HEK293 (cell line): Measurements from ENCODE around the gene LAMA5.

Source experiments
- ZNF239 ChIP-seq: fragments of 450-650 bp; formaldehyde crosslinking; IDR thresholded peaks from 2 replicates; pipeline ENCODE4 v1.5.1; 2016; ENCODE audit warnings: missing biosample characterization, missing genetic modification characterization
- ZNF548 ChIP-seq: fragments of 450-650 bp; formaldehyde crosslinking; IDR thresholded peaks from 2 replicates; pipeline ENCODE4 v1.5.1; 2016; ENCODE audit warnings: missing biosample characterization, missing genetic modification characterization
- TF ChIP-seq, protein P1 (sequence below): fragments of 450-650 bp; formaldehyde crosslinking; IDR thresholded peaks from 2 replicates; pipeline ENCODE4 v1.5.1; 2016; ENCODE audit warnings: missing biosample characterization, missing genetic modification characterization
- TF ChIP-seq, protein P2 (sequence below): fragments of 450-650 bp; formaldehyde crosslinking; IDR thresholded peaks from 2 replicates; pipeline ENCODE4 v1.5.1; 2016; ENCODE audit warnings: missing biosample characterization, missing genetic modification characterization
- TF ChIP-seq, protein P3 (sequence below): fragments of 450-650 bp; IDR thresholded peaks from 2 replicates; pipeline ENCODE4 v1.5.1; 2018; ENCODE audit warnings: missing biosample characterization, mild to moderate bottlenecking, missing genetic modification characterization

DNA sequence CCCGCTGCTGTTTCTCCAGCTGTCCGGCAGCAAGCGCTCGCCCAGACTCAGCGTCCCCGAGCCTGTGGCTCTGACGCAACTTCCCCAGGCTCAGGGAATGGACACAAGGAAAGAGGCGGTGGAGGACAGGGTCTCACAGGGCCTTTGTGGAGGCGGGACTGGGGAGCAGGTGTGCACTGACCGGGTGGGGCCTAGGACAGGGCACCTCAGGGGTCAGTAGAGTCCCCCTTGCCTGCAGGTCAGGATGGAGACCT lies 20.0 kb downstream of the LAMA5 start:
- TF ChIP-seq, protein P1, sequence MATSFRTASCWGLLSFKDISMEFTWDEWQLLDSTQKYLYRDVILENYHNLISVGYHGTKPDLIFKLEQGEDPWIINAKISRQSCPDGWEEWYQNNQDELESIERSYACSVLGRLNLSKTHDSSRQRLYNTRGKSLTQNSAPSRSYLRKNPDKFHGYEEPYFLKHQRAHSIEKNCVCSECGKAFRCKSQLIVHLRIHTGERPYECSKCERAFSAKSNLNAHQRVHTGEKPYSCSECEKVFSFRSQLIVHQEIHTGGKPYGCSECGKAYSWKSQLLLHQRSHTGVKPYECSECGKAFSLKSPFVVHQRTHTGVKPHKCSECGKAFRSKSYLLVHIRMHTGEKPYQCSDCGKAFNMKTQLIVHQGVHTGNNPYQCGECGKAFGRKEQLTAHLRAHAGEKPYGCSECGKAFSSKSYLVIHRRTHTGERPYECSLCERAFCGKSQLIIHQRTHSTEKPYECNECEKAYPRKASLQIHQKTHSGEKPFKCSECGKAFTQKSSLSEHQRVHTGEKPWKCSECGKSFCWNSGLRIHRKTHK: no peak
- TF ChIP-seq, protein P2, sequence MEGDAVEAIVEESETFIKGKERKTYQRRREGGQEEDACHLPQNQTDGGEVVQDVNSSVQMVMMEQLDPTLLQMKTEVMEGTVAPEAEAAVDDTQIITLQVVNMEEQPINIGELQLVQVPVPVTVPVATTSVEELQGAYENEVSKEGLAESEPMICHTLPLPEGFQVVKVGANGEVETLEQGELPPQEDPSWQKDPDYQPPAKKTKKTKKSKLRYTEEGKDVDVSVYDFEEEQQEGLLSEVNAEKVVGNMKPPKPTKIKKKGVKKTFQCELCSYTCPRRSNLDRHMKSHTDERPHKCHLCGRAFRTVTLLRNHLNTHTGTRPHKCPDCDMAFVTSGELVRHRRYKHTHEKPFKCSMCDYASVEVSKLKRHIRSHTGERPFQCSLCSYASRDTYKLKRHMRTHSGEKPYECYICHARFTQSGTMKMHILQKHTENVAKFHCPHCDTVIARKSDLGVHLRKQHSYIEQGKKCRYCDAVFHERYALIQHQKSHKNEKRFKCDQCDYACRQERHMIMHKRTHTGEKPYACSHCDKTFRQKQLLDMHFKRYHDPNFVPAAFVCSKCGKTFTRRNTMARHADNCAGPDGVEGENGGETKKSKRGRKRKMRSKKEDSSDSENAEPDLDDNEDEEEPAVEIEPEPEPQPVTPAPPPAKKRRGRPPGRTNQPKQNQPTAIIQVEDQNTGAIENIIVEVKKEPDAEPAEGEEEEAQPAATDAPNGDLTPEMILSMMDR (tag by site-specific recombination): no peak
- TF ChIP-seq ZNF548 (tag by site-specific recombination): no peak
- TF ChIP-seq, protein P3, sequence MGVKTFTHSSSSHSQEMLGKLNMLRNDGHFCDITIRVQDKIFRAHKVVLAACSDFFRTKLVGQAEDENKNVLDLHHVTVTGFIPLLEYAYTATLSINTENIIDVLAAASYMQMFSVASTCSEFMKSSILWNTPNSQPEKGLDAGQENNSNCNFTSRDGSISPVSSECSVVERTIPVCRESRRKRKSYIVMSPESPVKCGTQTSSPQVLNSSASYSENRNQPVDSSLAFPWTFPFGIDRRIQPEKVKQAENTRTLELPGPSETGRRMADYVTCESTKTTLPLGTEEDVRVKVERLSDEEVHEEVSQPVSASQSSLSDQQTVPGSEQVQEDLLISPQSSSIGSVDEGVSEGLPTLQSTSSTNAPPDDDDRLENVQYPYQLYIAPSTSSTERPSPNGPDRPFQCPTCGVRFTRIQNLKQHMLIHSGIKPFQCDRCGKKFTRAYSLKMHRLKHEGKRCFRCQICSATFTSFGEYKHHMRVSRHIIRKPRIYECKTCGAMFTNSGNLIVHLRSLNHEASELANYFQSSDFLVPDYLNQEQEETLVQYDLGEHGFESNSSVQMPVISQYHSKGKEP (tag by site-specific recombination): no peak
- TF ChIP-seq ZNF239 (tag by site-specific recombination): no peak
